ENCODE results near the gene CR1. TPM values are rescaled to one million over a fixed set of nuclear protein-coding genes. Genes with fewer than 3 reads are reported as not detected.

The CR1 gene
- total and polyA plus RNA-seq, 2 of the 4 experiments (the other 2 are of a cell fraction): not detected

DNA sequence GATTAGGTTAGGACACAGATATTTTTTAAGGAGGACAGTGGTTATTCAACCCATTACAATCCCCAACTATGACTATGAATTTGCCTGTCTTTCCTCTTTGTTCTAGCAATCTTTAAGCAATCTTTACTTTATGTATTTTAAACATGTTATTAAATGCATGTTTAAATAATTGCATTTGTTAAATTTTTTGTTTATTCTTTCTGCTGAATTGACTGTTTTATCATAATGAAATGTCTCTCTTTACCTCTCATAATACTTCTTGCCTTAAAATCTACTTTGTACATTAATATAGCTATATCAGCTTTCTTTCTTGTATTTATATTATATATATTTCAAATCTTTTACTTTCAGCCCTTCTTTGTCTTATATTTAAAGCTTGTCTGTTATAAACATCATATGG is 195.1 kb downstream of the CR1 start:
- Histone ChIP-seq H3K36me3 (ENCODE audit: control insufficient read depth, insufficient read depth, low read length) (no peaks in the 10 kb centered on the region), H4K91ac (ENCODE audit: insufficient read depth, low read depth, low read length) (no peak overlapping the region), H3K4me3 (ENCODE audit: insufficient read depth, low read depth, low read length) (no peak overlapping the region), H2BK5ac (ENCODE audit: low read depth, low read length, poor library complexity, severe bottlenecking) (no peak overlapping the region), H2BK15ac (ENCODE audit: low read depth, low read length) (no peak overlapping the region), H3K4me2 (ENCODE audit: low read depth, low read length) (no peak overlapping the region), H2BK120ac (ENCODE audit: low read depth, low read length) (no peak overlapping the region), H3K9me3 (ENCODE audit: control insufficient read depth, insufficient read depth, low read length) (no peaks in the 10 kb centered on the region), H4K20me1 (ENCODE audit: insufficient read depth, low read length) (no peaks in the 10 kb centered on the region), H3K4me1 (ENCODE audit: control insufficient read depth, insufficient read depth, low read length) (no peaks in the 10 kb centered on the region), H3K56ac (ENCODE audit: extremely low read depth, insufficient read depth, low read length) (no peak overlapping the region), H3K4ac (ENCODE audit: low read depth, low read length) (no peak overlapping the region), H3K18ac (ENCODE audit: low read depth, low read length) (no peak overlapping the region), H3K9me1 (ENCODE audit: insufficient read depth, low read length) (no peaks in the 10 kb centered on the region), H2AK5ac (ENCODE audit: low read depth, low read length) (no peak overlapping the region), H2AFZ (replicated peaks; ENCODE audit: low read length, poor library complexity) (no peak overlapping the region), H3K79me1 (ENCODE audit: low read depth in 1 of 2, low read length in 2 of 2) (no peaks in the 10 kb centered on the region), H4K5ac (ENCODE audit: low read depth, low read length) (no peak overlapping the region), H4K8ac (ENCODE audit: low read depth in 2 of 2, low read length in 2 of 2) (no peak overlapping the region), H2BK20ac (ENCODE audit: low read depth, low read length) (no peak overlapping the region), H3K23ac (ENCODE audit: low read depth, low read length) (no peak overlapping the region), H2AK9ac (replicated peaks; ENCODE audit: low read depth, low read length, poor library complexity) (no peak overlapping the region), H3K27me3 (ENCODE audit: control insufficient read depth, insufficient read depth, low read length) (peaks cover 2% of the 10 kb centered on the region), H3K27ac (ENCODE audit: insufficient read depth, low read length) (no peak overlapping the region), H3K9ac (ENCODE audit: low read depth, low read length) (no peak overlapping the region), H3K14ac (replicated peaks; ENCODE audit: low read depth, low read length) (no peak overlapping the region)
- POLR2A ChIA-PET (ENCODE audit: unreplicated experiment): no interaction called here
- dilution Hi-C loops (cut with HindIII; ENCODE audit: low sequenced_read_pairs, unreplicated experiment) (no loop called here), in situ Hi-C loops (cut with MboI; ENCODE audit: low sequenced_read_pairs) (no loop called here), intact Hi-C loops (cut with micrococcal nuclease) (no loop called here)
- no TSS peak for BruUV-seq (replicated peaks)
- ATAC-seq (ENCODE audit: low read depth): no peak
- CTCF ChIA-PET: interaction anchor here (0.9 kb wide), 1 partner anchor 106 kb away, joined by 3 read pairs; no protein-coding TSS in a partner anchor
- no peak for TF ChIP-seq MAFK (IDR thresholded peaks at IDR 0.05; ENCODE audit: low read depth, low read length)
- no peak for TF ChIP-seq MXI1 (IDR thresholded peaks at IDR 0.05; ENCODE audit: borderline replicate concordance, low read depth, low read length)
- no peak for TF ChIP-seq BHLHE40 (IDR thresholded peaks at IDR 0.05; ENCODE audit: low read depth, low read length)
- no peak for TF ChIP-seq SMC3 (IDR thresholded peaks at IDR 0.05; ENCODE audit: low read depth, low read length)
- TF ChIP-seq FOS (IDR thresholded peaks at IDR 0.05; ENCODE audit: low read depth, low read length): no peak
- TF ChIP-seq ELK1 (IDR thresholded peaks at IDR 0.05; ENCODE audit: borderline replicate concordance, low read depth, low read length): no peak
- TF ChIP-seq USF2 (IDR thresholded peaks at IDR 0.05; ENCODE audit: low read depth, low read length): no peak
- no peak for TF ChIP-seq RAD21 (IDR thresholded peaks at IDR 0.05; ENCODE audit: low read length)
- no peak for TF ChIP-seq NFE2L2 (IDR thresholded peaks at IDR 0.05; ENCODE audit: low read depth, low read length)
- TF ChIP-seq RFX5 (IDR thresholded peaks at IDR 0.05; ENCODE audit: low read depth, low read length): no peak
- TF ChIP-seq POLR2A (IDR thresholded peaks at IDR 0.05; ENCODE audit: low read depth, low read length): no peak
- DNase-seq: no peak

Data from IMR-90 (cell line).